Loucy (cell line): ENCODE results near the gene SIPA1L3.

ENCODE experiments used
- H2AFZ ChIP-seq: fragments of 200-600 bp; sonication (generic); 2 replicates; pipeline ENCODE4 v1.6.0; 2016; ENCODE audit warnings: antibody characterized with exemption, mild to moderate bottlenecking, low read length, moderate library complexity
- H3F3A ChIP-seq: fragments of 200-600 bp; 2 replicates; pipeline ENCODE4 v1.6.0; 2016; ENCODE audit warnings: antibody characterized with exemption, low read depth, mild to moderate bottlenecking
- H3K27me3 ChIP-seq: fragments of 200-600 bp; sonication (generic); 2 replicates; pipeline ENCODE4 v1.6.1; 2014; ENCODE audit warnings: low read length, mild to moderate bottlenecking; ENCODE audit not compliant: insufficient read depth, poor library complexity, severe bottlenecking
- H3K36me3 ChIP-seq: fragments of 200-600 bp; sonication (generic); 2 replicates; pipeline ENCODE4 v1.6.1; 2016; ENCODE audit warnings: low read length; ENCODE audit not compliant: insufficient read depth
- H3K4me1 ChIP-seq: fragments of 200-600 bp; sonication (generic); 2 replicates; pipeline ENCODE4 v1.5.1; 2014; ENCODE audit warnings: low read length, mild to moderate bottlenecking; ENCODE audit not compliant: insufficient read depth, poor library complexity, severe bottlenecking
- H3K4me2 ChIP-seq: fragments of 200-600 bp; sonication (generic); 2 replicates; pipeline ENCODE4 v1.6.0; 2014; ENCODE audit warnings: antibody characterized with exemption, low read length, low read depth, mild to moderate bottlenecking; ENCODE audit not compliant: poor library complexity, severe bottlenecking
- H3K4me3 ChIP-seq: fragments of 200-600 bp; sonication (generic); 2 replicates; pipeline ENCODE4 v1.5.1; 2014; ENCODE audit warnings: low read length, mild to moderate bottlenecking, mixed read lengths; ENCODE audit not compliant: poor library complexity, severe bottlenecking
- H3K79me2 ChIP-seq: fragments of 200-600 bp; sonication (generic); 2 replicates; pipeline ENCODE4 v1.6.1; 2014; ENCODE audit warnings: low read length; ENCODE audit not compliant: insufficient read depth
- H3K9ac ChIP-seq: fragments of 200-600 bp; sonication (generic); 2 replicates; pipeline ENCODE4 v1.6.0; 2014; ENCODE audit warnings: mild to moderate bottlenecking, low read depth, low read length, moderate library complexity; ENCODE audit not compliant: poor library complexity, severe bottlenecking
- H3K9me2 ChIP-seq: fragments of 200-600 bp; sonication (generic); replicated peaks from 2 replicates; pipeline ENCODE4 v1.6.1; 2016; ENCODE audit warnings: low read depth, low read length, mixed read lengths
- H3K9me3 ChIP-seq: fragments of 200-600 bp; sonication (generic); 2 replicates; pipeline ENCODE4 v1.6.1; 2014; ENCODE audit warnings: mild to moderate bottlenecking, antibody characterized with exemption, low read length, low read depth; ENCODE audit not compliant: insufficient read depth
- H4K20me1 ChIP-seq: fragments of 200-600 bp; sonication (generic); 2 replicates; pipeline ENCODE4 v1.6.0; 2014; ENCODE audit warnings: antibody characterized with exemption, low read length, mild to moderate bottlenecking; ENCODE audit not compliant: insufficient read depth, poor library complexity, severe bottlenecking
- EZH2phosphoT487 ChIP-seq: fragments of 200-600 bp; IDR thresholded peaks from 2 replicates; pipeline ENCODE4 v1.6.1; 2018; ENCODE audit warnings: antibody characterized with exemption, mild to moderate bottlenecking, moderate library complexity, borderline replicate concordance
- TF ChIP-seq, protein P1 (sequence below): fragments of 200-600 bp; sonication (generic); conservative IDR thresholded peaks from 2 replicates; pipeline ENCODE4 v1.5.1; 2014; ENCODE audit warnings: mild to moderate bottlenecking, antibody characterized with exemption, low read length

SIPA1L3 gene

DNA sequence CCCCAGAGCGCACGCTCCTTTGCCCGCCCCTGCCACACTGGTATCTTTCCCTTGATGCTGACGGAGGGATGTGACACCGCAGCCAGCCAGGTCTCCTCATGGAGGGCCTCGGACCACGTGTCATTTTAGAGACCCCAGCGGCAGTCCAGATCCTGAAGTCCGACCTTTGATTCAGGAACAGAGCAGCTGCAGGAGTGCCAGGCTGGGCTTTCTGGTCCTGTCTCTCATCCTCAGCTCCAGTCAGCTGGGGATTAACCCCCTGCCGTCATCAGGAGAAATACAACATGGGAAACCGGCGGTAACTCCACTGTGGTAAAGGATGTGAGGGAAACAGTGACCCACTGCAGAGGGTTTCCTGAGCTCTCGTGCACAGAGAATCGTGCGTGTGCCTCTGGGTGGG lies 140.6 kb downstream of the SIPA1L3 start:
- TF ChIP-seq, protein P1, sequence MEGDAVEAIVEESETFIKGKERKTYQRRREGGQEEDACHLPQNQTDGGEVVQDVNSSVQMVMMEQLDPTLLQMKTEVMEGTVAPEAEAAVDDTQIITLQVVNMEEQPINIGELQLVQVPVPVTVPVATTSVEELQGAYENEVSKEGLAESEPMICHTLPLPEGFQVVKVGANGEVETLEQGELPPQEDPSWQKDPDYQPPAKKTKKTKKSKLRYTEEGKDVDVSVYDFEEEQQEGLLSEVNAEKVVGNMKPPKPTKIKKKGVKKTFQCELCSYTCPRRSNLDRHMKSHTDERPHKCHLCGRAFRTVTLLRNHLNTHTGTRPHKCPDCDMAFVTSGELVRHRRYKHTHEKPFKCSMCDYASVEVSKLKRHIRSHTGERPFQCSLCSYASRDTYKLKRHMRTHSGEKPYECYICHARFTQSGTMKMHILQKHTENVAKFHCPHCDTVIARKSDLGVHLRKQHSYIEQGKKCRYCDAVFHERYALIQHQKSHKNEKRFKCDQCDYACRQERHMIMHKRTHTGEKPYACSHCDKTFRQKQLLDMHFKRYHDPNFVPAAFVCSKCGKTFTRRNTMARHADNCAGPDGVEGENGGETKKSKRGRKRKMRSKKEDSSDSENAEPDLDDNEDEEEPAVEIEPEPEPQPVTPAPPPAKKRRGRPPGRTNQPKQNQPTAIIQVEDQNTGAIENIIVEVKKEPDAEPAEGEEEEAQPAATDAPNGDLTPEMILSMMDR: no peak
- TF ChIP-seq EZH2phosphoT487: no peak
- Histone ChIP-seq H3K27me3 (no peaks in the 10 kb centered on the region), H3K4me1 (peaks cover 39% of the 10 kb centered on the region), H3K36me3 (no peaks in the 10 kb centered on the region), H4K20me1 (no peaks in the 10 kb centered on the region), H3K9me3 (no peaks in the 10 kb centered on the region), H3K4me3 (no peak overlapping the region), H3K9me2 (no peaks in the 10 kb centered on the region), H3K79me2 (peaks cover 5% of the 10 kb centered on the region; the same call in 1 of the 2 replicates), H2AFZ (no peak overlapping the region), H3K9ac (peak overlapping the region; percentile 56), H3K4me2 (peak overlapping the region; percentile 56), H3F3A (no peaks in the 10 kb centered on the region)

DNA sequence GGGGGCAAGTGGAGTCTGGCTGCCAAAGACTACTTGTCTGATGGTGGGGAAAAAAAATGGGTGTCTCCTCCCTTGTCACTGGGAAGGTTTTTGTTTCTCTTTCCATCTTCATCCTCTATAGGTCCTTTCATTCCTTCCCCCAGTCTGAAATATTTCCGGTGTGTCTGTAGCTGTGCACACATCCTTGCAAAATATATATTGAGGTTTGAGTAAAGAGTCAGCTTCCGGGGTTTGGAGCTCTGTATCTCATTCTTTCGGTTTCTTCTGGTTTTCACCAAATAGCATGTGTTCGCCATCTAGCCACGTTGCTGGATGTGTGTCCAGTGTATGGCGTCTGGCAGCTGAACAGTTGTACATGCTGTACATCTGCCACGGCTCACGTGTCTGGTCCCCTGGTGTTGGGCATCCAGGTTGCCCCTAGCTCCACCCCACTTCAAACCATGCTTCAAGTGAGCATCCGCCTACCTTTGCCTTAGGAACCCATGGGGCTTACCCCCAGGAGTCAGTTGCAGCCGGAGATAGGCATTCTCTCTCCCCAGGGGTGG lies 142.2 kb downstream of the SIPA1L3 start:
- Histone ChIP-seq H3K27me3 (no peaks in the 10 kb centered on the region), H3K4me2 (peak overlapping the region; percentile 56), H3F3A (no peaks in the 10 kb centered on the region), H3K9me2 (no peaks in the 10 kb centered on the region), H4K20me1 (no peaks in the 10 kb centered on the region), H3K9me3 (no peaks in the 10 kb centered on the region), H2AFZ (peak overlapping the region; percentile 2; the same call in 1 of the 2 replicates), H3K79me2 (peaks cover 5% of the 10 kb centered on the region; the same call in 1 of the 2 replicates), H3K9ac (peak overlapping the region; percentile 56), H3K36me3 (no peaks in the 10 kb centered on the region), H3K4me1 (peaks cover 42% of the 10 kb centered on the region), H3K4me3 (peak overlapping the region; percentile 28)
- no peak for TF ChIP-seq EZH2phosphoT487
- TF ChIP-seq, protein P1: no peak

GRCh38 chr19:38055010-38055409 lies 148.0 kb downstream of the SIPA1L3 start:
- H3K9ac ChIP-seq: peak overlapping the region; percentile 53
- no peaks in the 10 kb centered on the region for H3K36me3 ChIP-seq
- no peaks in the 10 kb centered on the region for H4K20me1 ChIP-seq
- peak overlapping the region; percentile 61 for H3K4me2 ChIP-seq
- TF ChIP-seq, protein P1: no peak
- no peak for TF ChIP-seq EZH2phosphoT487
- no peak overlapping the region for H2AFZ ChIP-seq
- H3K4me1 ChIP-seq: peaks cover 33% of the 10 kb centered on the region
- no peaks in the 10 kb centered on the region for H3K9me3 ChIP-seq
- H3K79me2 ChIP-seq: peaks cover 6% of the 10 kb centered on the region; the same call in 1 of the 2 replicates
- no peaks in the 10 kb centered on the region for H3F3A ChIP-seq
- H3K9me2 ChIP-seq: no peaks in the 10 kb centered on the region
- no peaks in the 10 kb centered on the region for H3K27me3 ChIP-seq
- H3K4me3 ChIP-seq: peak overlapping the region; percentile 31
